ENCODE results near the gene MMD2. TPM values are rescaled to one million over a fixed set of nuclear protein-coding genes. Genes with fewer than 3 reads are reported as not detected.

Gene MMD2
- total RNA-seq, 2 donors from 2014 or later, result 0.19 TPM; not detected in 1

DNA sequence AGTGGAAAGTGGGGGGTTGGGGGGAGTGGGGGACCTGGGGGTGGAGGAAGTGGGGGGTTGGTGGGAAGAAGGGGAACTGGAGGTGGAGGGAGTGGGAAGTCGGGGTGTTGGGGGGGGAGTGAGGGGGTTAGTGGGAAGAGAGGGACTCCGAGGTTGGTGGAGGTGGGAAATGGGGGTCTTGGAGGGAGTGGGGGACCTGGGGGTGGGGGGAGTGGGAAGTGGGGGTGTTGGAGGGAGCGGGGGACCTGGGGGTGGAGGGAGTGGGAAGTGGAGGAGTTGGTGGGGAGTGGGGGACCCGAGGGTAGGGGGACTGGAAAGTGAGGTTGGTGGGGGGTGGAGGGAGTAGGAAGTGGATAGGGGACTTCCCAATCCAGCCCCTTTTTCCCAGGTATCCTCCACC is 906 bp upstream of the MMD2 start:
- Histone ChIP-seq H3K4me3 (no peak overlapping the region), H3K27me3 (peaks cover 4 to 19% of the 10 kb centered on the region in 2 donors), H3K4me1 (peaks cover 0 to 12% of the 10 kb centered on the region in 2 donors), H3K36me3 (no peaks in the 10 kb centered on the region), H3K9me3 (peaks cover 0 to 4% of the 10 kb centered on the region in 2 donors), H3K27ac (no peak overlapping the region)
- TF ChIP-seq, protein P1, sequence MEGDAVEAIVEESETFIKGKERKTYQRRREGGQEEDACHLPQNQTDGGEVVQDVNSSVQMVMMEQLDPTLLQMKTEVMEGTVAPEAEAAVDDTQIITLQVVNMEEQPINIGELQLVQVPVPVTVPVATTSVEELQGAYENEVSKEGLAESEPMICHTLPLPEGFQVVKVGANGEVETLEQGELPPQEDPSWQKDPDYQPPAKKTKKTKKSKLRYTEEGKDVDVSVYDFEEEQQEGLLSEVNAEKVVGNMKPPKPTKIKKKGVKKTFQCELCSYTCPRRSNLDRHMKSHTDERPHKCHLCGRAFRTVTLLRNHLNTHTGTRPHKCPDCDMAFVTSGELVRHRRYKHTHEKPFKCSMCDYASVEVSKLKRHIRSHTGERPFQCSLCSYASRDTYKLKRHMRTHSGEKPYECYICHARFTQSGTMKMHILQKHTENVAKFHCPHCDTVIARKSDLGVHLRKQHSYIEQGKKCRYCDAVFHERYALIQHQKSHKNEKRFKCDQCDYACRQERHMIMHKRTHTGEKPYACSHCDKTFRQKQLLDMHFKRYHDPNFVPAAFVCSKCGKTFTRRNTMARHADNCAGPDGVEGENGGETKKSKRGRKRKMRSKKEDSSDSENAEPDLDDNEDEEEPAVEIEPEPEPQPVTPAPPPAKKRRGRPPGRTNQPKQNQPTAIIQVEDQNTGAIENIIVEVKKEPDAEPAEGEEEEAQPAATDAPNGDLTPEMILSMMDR (IDR thresholded peaks at IDR 0.05), result no peak
- DNase-seq (ENCODE audit: low spot score), result no peak

DNA sequence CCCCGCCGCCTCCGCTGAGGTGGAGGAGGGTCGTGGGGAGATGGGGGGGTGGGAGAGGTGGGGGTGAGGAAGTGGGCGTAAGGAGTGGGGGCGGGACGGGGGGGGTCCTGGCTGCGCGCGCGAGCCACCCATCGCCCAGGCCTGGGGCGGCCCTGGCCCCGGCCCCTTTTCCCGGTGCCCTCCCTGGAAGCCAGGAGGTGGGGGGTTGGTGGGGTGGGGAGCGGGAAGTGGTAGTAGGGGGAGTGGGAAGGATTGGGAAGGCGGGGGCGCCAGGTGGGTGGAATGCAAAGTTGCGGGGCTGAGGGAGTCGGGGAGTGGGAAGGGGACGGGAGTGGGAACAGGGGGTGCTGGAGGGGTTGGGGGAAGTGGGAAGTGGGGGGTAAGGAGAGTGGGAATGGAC is 319 bp upstream of the MMD2 start:
- H3K4me3 ChIP-seq, result peak overlapping the region; percentile 29 to 53
- H3K36me3 ChIP-seq, result no peaks in the 10 kb centered on the region
- peaks cover 4 to 19% of the 10 kb centered on the region in 2 donors for H3K27me3 ChIP-seq
- H3K4me1 ChIP-seq, result peaks cover 0 to 12% of the 10 kb centered on the region in 2 donors
- peaks cover 0 to 6% of the 10 kb centered on the region in 2 donors for H3K9me3 ChIP-seq
- TF ChIP-seq, protein P1 (IDR thresholded peaks at IDR 0.05), result no peak
- no peak for DNase-seq (ENCODE audit: low spot score)
- no peak overlapping the region for H3K27ac ChIP-seq

DNA sequence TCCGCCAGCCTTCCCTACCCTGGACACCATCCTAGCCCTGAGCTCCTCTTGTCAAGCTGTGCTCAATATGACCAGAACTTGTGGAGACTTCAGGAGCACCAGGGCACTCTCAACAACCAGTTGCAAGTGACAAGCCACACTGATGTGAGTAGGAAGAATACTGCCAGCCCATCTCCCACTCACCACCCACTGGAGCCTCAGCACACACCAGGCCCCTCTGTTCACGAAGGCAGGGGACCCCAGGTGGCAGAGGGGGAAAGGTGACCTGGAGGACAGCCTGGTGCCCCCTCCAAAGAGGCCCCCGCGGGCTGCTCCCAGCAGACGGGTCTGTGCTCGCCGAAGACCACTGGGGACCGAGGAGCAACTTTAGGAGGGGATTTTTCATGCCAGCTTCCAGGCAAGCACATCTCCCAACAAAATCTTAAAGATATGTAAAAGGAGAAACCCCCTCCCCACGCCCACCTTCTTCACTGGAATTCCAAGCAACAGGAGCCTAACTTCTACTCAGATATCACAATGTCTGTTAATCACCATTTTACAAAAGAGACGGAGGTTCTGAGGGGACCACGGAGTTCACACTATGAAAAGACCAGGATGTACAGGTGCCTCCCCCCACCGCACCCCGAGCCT is 1.0 kb downstream of the MMD2 start:
- Histone ChIP-seq H3K9me3 (peaks cover 0 to 6% of the 10 kb centered on the region in 2 donors), H3K36me3 (no peaks in the 10 kb centered on the region), H3K4me3 (no peak overlapping the region), H3K27me3 (peaks cover 4 to 19% of the 10 kb centered on the region in 2 donors), H3K4me1 (peaks cover 0 to 12% of the 10 kb centered on the region in 2 donors), H3K27ac (no peak overlapping the region)
- DNase-seq (ENCODE audit: low spot score), result no peak
- TF ChIP-seq, protein P1 (IDR thresholded peaks at IDR 0.05), result no peak

DNA sequence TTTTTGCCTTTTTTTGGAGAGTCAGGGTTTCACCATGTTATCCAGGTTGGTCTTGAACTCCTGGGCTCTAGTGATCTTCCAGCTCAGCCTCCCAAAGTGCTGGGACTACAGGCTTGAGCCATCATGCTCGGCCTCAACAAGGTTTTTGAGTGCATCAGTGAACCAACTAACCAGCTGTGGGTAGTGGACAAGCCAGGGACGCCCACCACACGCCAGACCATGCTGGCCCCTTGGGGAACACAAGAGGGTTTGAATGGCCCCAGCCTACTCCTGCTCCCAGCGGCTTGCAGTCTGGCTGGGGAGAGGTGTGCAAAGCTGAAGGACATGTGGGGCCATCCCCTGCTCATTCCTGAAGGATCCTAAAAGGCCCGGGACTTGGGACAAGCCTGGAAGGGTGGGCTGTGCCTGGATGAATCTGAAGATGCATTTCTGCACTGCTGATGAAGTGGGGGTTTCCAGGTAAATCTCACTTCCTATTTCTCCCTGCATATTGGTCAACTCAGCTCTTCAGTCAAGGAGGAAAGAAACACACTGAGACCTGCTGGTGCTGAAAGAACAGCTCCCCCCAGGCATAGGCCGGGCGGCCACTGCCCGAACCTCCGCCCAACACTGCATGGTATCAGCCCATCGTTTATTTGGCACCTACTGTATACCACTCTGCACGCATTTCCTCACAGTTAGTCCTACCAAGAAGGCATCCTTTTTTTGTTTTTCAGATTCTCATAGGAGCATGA is 6.9 kb downstream of the MMD2 start:
- Histone ChIP-seq H3K4me3 (no peak overlapping the region), H3K27me3 (no peaks in the 10 kb centered on the region)

DNA sequence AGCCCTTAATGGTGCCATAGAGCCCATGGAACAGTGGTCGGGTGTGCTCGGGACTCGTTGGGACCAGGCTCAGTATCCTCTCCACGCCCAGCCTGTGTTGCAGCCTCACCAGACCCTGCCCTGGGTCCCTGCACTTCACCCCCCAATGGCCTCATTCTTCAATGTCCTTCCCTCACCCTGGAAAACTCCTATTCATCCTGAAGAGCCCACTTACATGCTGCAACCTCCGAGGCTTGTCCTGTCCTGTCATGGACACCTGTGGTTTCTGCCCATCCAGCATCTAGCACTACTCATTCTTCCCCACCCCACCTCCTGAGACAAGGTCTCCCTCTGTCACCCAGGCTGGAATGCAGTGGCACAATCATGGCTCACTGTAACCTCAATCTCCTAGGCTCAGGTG is 7.7 kb downstream of the MMD2 start:
- no peaks in the 10 kb centered on the region for H3K4me1 ChIP-seq
- H3K27me3 ChIP-seq, result no peaks in the 10 kb centered on the region
- TF ChIP-seq, protein P1 (IDR thresholded peaks at IDR 0.05), result no peak
- H3K36me3 ChIP-seq, result no peaks in the 10 kb centered on the region
- no peak for DNase-seq (ENCODE audit: low spot score)
- peaks cover 0 to 16% of the 10 kb centered on the region in 2 donors for H3K9me3 ChIP-seq
- no peak overlapping the region for H3K27ac ChIP-seq
- no peak overlapping the region for H3K4me3 ChIP-seq

More for the DNA sequence above, 6.9 kb downstream of the MMD2 start:
- Histone ChIP-seq H3K4me1 (no peaks in the 10 kb centered on the region), H3K36me3 (no peaks in the 10 kb centered on the region), H3K9me3 (peaks cover 0 to 16% of the 10 kb centered on the region in 2 donors), H3K27ac (no peak overlapping the region)
- TF ChIP-seq, protein P1 (IDR thresholded peaks at IDR 0.05), result no peak
- DNase-seq (ENCODE audit: low spot score), result no peak
